B cell (primary cell): ENCODE measurements around the gene MYOD1.

Experiments used
- CTCF ChIP-seq: fragments of 200-600 bp; IDR thresholded peaks from one replicate; pipeline ENCODE4 v1.8.0; 2022; ENCODE audit warnings: antibody characterized with exemption, mild to moderate bottlenecking
- EZH2 ChIP-seq: IDR thresholded peaks from 2 replicates; pipeline ENCODE4 v1.6.1; 2012; ENCODE audit warnings: borderline replicate concordance, low read depth, mild to moderate bottlenecking, moderate library complexity, low read length; ENCODE audit not compliant: insufficient read depth, poor library complexity, severe bottlenecking

GRCh38 chr11:17672469-17672868 is 46.9 kb upstream of the MYOD1 start:
- no peak for TF ChIP-seq CTCF
- TF ChIP-seq EZH2 = no peak
